ENCODE data around the gene CLDN25.
"Not testable (repeated sequence)": the region's sequence is repeated elsewhere in the genome, so short reads cannot be mapped to it uniquely, and the experiment has no call there.

The CLDN25 gene

GRCh38 chr11:113779496-113779895, at the start of gene CLDN25:
Gene CLDN25 (plus strand): TSS chr11:113779796. CDS start chr11:113779796, 0 bp downstream.
- DNase-seq (ENCODE audit: low spot score): no peak

DNA sequence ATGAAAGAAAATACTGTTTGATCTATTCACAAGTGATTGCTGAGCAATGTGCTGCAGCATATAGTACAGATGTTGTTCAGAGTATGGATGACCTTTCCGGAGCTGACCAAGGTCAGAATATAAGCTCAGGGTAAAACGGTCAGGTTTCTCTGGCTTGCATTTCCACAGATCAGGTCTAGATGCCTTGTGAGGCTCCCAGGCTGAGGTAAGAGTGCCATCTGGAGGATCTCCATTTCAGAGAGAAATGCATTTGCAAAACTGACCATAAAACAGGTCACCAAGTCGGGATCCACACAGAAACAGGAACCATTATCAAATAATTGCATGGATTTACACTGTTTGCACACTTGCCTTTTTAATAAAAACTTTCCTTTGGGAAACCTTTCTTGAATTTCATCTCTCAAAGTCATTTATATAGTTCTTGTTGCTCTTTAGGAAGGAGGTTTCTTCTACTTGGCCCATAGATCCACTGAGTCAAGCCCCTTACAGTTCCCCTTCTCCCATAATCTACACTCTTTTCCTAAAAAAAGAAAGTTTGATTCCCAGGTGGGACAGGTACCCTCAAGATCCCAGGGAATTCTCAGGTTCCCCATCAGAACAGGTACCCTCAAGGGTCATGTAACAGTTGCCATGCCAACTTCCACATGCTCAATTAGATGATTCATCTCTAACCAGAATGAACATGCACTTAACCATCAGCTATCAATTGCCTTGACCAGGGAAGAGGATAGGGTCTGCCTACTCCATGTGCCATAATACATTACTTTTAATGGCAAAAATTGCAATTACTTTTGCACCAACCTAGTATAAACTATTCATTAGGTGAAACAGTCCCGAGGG, 48.5 kb upstream of the CLDN25 start:
- peak; percentile 72 for DNase-seq (ENCODE audit: low spot score)

DNA sequence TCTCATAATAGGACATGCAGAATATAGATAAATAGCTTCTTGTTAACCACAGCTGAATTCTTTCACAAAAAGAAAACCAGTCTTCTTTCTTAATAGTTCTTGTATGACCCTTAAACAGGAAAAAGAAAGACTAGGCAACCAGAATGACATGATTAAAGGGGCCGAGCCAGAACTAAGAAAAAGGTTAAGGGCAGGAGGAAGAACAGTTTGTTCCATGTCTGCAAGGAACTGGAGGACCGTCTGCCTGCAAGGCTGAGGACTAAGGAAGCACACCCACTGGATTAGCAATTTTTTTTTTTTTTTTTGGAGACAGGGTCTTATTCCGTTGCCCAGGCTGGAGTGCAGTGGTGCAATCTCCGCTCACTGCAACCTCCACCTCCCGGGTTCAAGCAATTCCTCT, 47.5 kb upstream of the CLDN25 start:
- no peak for DNase-seq (ENCODE audit: low spot score)

DNA sequence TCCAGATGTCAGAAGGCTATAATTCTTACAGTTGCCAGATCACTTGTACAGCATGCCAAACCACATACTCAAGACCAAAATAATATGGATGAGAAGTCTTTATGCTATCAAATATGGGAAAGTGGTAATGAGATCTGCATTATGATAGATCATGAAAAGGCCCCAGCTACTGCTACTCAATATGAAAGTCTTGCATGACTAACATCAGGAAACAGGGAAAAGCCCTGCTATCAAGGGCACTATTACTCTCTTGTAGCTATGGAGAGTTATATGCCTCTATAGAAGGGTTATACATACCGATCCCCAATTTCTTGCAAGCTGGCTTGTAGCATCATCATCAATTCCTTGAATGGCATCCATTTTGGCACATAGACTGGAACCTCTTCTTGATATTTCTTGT, 43.3 kb upstream of the CLDN25 start:
- DNase-seq (ENCODE audit: low spot score): no peak

- DNase-seq (ENCODE audit: low spot score): no peak
These were observed 26.7 kb upstream of the CLDN25 start for GRCh38 chr11:113752932-113753331.

GRCh38 chr11:113760241-113760640, 19.4 kb upstream of the CLDN25 start:
- DNase-seq (ENCODE audit: low spot score): no peak

DNA sequence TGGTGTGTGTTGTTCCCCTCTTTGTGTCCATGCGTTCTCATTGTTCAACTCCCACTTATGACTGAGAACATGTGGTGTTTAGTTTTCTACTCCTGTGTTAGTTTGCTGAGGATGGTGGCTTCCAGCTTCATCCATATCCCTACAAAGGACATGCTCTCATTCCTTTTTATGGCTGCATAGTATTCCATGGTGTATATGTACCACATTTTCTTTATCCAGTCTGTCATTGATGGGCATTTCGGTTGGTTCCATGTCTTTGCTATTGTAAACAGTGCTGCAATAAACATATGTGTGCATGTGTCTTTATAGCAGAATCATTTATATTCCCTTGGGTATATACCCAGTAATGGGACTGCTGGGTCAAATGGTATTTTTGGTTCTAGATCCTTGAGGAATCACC, 16.6 kb upstream of the CLDN25 start:
- DNase-seq (ENCODE audit: low spot score): not testable (repeated sequence)

- DNase-seq (ENCODE audit: low spot score): no peak
These were observed 14.9 kb upstream of the CLDN25 start for GRCh38 chr11:113764527-113765219.

DNA sequence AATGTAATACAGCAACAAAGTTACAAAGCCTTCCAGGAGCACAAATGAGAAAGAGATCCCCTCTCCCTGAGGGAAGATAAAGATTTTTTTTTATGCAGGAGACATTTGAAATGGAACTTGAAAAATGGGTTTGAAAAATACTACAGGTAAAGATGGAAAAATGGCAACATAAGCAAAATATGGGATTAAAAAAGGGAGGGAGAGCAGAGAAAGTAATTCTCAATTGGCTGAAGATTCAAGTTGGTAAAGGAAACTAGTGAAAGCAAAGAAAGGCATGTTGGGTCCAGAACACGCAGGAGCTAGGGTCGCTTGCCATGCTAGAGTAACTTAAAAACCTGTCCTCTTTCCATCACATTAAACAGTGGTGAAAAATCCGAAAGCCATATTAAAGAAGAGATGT, 7.6 kb upstream of the CLDN25 start:
- no peak for DNase-seq (ENCODE audit: low spot score)

DNA sequence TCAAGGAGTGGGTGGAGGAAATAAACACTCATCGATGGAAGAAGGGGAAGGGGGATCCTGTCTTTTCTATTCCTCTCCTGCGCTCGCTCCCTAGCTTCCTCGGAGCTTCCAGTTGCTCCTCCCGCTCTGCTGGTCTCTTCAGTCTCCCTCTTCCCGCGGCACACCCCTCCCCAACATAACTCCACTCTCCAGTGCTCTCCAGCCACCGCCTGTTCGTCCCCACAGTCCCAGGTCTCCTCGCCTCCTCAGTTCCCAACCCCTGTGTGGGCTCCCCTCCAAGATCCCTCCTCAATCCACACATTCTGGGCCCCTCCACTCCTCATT, 6.5 kb upstream of the CLDN25 start:
- no peak for DNase-seq (ENCODE audit: low spot score)

DNA sequence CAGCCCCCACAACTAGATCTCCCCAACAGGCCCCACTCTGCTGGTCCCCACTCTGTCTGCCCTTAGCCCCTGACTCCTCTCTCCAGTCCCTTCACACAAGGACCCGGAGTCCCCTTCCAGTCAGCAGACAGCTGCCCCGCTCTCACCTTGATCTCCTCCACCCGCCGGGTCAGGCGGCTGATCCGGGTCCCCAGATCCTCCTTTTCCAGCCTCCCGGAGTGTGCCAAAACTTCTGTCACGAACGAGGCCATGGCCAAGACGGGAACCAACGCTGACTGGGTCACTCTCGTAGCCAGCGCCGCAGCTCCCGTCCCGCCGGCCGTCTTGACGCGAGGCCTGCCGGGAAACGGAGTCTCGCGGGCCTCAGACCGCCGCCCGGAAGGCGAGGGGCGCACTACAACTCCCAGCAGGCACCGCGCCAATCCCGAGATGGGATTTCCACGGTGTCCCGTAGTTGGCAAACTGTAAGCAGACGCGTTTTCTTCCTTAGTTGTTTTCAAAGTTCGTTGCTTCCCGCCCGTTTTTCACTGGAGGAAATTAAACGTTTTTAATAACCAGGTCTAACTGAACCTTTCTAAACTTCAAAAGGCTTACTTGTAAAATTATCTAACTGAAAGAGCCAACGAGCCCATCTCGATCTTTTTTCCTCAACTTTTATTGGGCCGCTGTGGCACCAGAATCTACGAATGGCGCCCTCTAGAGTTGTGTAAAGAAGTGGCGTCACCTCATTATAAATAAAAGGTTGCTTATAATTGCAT, 6.0 kb upstream of the CLDN25 start, which contains the start of gene ZW10:
ZW10 (minus strand) TSS at position 277 of the 758 bp plus-strand sequence; CDS start at position 251, 26 bp downstream.
- peak; percentile 96 for DNase-seq (ENCODE audit: low spot score)

GRCh38 chr11:113774174-113774503, 5.5 kb upstream of the CLDN25 start:
- no peak for DNase-seq (ENCODE audit: low spot score)

GRCh38 chr11:113778111-113778910, 1.3 kb upstream of the CLDN25 start:
- DNase-seq (ENCODE audit: low spot score): peak; percentile 65

DNA sequence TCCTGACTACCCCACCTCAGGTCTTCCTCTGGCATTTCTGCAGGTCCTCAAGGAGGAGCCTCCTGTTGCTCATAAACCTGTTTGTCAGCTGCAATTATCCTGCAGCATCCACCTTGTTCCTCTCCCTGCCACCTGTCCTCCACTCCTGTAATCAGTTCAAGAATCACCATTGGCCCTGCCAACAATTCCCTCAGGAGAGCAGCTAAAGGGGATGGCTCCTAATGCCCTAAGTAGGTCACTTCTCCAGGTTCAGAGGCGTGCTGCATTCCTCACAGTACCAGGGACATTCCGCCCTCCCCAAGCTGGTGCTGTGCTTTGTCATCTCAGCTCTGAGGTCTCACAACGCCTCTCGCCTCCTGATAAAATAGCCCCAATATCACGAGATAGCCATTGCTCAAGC, 2.1 kb downstream of the CLDN25 start:
- no peak for DNase-seq (ENCODE audit: low spot score)

GRCh38 chr11:113782134-113782533, 2.5 kb downstream of the CLDN25 start:
- no peak for DNase-seq (ENCODE audit: low spot score)

DNA sequence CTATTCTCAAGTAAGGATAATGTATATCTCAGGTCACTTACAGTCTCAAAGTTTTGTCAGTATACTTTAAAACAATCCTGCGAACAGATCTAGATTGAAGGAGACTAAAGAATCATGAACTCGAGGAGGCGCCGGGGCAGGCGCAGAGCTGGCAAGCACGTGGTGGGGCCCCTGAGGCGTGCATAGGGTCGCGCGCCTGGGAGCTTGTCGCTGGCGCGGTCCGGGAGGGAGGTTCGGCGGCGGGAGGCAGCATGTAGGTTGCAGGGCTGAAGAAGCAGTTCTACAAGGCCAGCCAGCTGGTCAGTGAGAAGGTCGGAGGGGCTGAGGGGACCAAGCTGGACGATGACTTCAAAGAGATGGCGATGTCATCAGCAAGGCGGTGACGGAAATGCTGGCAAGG, 9.4 kb downstream of the CLDN25 start:
- not testable (repeated sequence) for DNase-seq (ENCODE audit: low spot score)

- DNase-seq (ENCODE audit: low spot score): no peak
These were observed 10.2 kb downstream of the CLDN25 start for GRCh38 chr11:113789675-113790320.

DNA sequence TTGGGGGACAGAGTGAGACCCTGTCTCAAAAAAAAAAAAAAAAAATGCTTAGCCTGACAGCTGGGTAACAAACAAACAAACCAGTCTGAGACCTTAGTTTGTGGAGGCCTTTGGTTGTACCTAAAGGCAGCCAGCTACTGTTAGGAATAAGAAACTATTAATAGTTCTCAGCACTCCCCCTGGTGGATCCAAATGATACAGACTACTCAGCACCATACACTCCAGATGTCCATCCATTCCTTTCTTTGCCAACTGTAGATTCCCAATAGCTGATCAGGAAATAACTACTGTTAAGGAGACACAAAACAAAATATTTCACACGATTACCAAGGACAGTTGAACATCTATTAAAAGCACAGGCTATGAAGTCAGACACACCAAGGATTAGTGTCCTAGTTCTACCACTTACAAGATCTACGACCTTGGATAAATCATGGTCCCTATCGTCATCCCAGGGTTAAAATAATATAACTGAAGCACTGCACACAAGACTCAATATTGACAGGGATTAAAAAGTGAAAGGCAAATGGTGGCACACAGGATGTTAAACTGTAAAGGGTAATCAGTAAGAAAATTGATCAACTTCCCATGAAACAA, 17.2 kb downstream of the CLDN25 start:
- peak; percentile 46 for DNase-seq (ENCODE audit: low spot score)

DNA sequence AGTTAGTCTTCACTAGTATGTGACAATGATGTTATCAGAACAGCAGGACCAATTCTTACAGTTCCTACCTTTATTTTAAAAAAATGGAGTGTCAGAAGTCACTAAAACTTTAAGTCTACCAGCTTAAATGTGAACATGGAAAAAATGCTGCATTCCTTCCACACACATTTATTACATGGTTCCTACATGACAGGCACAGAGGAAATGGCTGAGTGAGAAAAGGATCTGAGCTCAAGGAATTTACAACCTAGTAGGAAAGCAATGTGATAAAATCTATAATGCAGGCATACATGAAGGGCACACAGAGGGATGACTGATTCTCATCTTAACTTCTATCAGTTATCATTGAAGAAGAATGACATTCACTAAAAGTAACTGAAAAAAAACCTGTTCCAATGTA, 23.0 kb downstream of the CLDN25 start:
- no peak for DNase-seq (ENCODE audit: low spot score)

- DNase-seq (ENCODE audit: low spot score): no peak
These were observed 26.0 kb downstream of the CLDN25 start for GRCh38 chr11:113805640-113806039.

- DNase-seq (ENCODE audit: low spot score): no peak
These were observed 26.8 kb downstream of the CLDN25 start for GRCh38 chr11:113806406-113806805.
